HUES48 (cell line): ENCODE data around the gene TNFAIP8.
A peak's percentile ranks its signal among the peaks of the same experiment; 100 is the strongest.

Source experiments
- H3K27ac ChIP-seq: one replicate; pipeline ENCODE4 v1.7.0; 2013; ENCODE audit warnings: low read depth, low read length, inconsistent platforms
- H3K27me3 ChIP-seq: 2 replicates; pipeline ENCODE4 v1.6.1; 2013; ENCODE audit warnings: mild to moderate bottlenecking, low read length; ENCODE audit not compliant: control insufficient read depth, insufficient read depth
- H3K36me3 ChIP-seq: 2 replicates; pipeline ENCODE4 v1.6.1; 2013; ENCODE audit warnings: low read length; ENCODE audit not compliant: control insufficient read depth, insufficient read depth
- H3K4me1 ChIP-seq: 2 replicates; pipeline ENCODE4 v1.6.1; 2013; ENCODE audit warnings: mild to moderate bottlenecking, low read length; ENCODE audit not compliant: control insufficient read depth, insufficient read depth
- H3K4me3 ChIP-seq: 2 replicates; pipeline ENCODE4 v1.5.1; 2013; ENCODE audit warnings: mild to moderate bottlenecking, low read depth, low read length
- H3K9ac ChIP-seq: 2 replicates; pipeline ENCODE4 v1.6.1; 2013; ENCODE audit warnings: mild to moderate bottlenecking, low read depth, low read length, moderate library complexity
- H3K9me3 ChIP-seq: 2 replicates; pipeline ENCODE4 v1.6.1; 2013; ENCODE audit warnings: low read length; ENCODE audit not compliant: control insufficient read depth, insufficient read depth

The TNFAIP8 gene

GRCh38 chr5:119355685-119356611 lies at the start of gene TNFAIP8:
Gene TNFAIP8 (plus strand): TSS chr5:119356019. CDS start chr5:119356091, 72 bp downstream.
- Histone ChIP-seq H3K9me3 (no peaks in the 10 kb centered on the region), H3K27ac (peak within 1 kb of the TSS; percentile 51), H3K9ac (peak within 1 kb of the TSS; percentile 70), H3K4me1 (peaks cover 75% of the 10 kb centered on the region), H3K36me3 (no peaks in the 10 kb centered on the region), H3K27me3 (peaks cover 22% of the 10 kb centered on the region), H3K4me3 (peak within 1 kb of the TSS; percentile 75)

GRCh38 chr5:119307170-119307569 lies 48.6 kb upstream of the TNFAIP8 start:
- H3K4me3 ChIP-seq = no peak overlapping the region
- H3K4me1 ChIP-seq = no peaks in the 10 kb centered on the region
- H3K27ac ChIP-seq = no peak overlapping the region
- no peaks in the 10 kb centered on the region for H3K27me3 ChIP-seq
- no peaks in the 10 kb centered on the region for H3K9me3 ChIP-seq
- no peak overlapping the region for H3K9ac ChIP-seq
- no peaks in the 10 kb centered on the region for H3K36me3 ChIP-seq

GRCh38 chr5:119309326-119309725 lies 46.5 kb upstream of the TNFAIP8 start:
- H3K9ac ChIP-seq = no peak overlapping the region
- no peaks in the 10 kb centered on the region for H3K27me3 ChIP-seq
- H3K4me1 ChIP-seq = no peaks in the 10 kb centered on the region
- H3K4me3 ChIP-seq = no peak overlapping the region
- no peaks in the 10 kb centered on the region for H3K36me3 ChIP-seq
- no peak overlapping the region for H3K27ac ChIP-seq
- no peaks in the 10 kb centered on the region for H3K9me3 ChIP-seq

- H3K9ac ChIP-seq = no peak overlapping the region
- no peaks in the 10 kb centered on the region for H3K4me1 ChIP-seq
- no peaks in the 10 kb centered on the region for H3K27me3 ChIP-seq
- H3K4me3 ChIP-seq = no peak overlapping the region
- no peak overlapping the region for H3K27ac ChIP-seq
- no peaks in the 10 kb centered on the region for H3K9me3 ChIP-seq
- H3K36me3 ChIP-seq = no peaks in the 10 kb centered on the region
Observed at GRCh38 chr5:119311688-119312087, 44.1 kb upstream of the TNFAIP8 start.

- Histone ChIP-seq H3K9me3 (no peaks in the 10 kb centered on the region), H3K27me3 (no peaks in the 10 kb centered on the region), H3K4me1 (no peaks in the 10 kb centered on the region), H3K4me3 (no peak overlapping the region), H3K36me3 (no peaks in the 10 kb centered on the region), H3K27ac (no peak overlapping the region), H3K9ac (no peak overlapping the region)
Observed at GRCh38 chr5:119312403-119312802, 43.4 kb upstream of the TNFAIP8 start.

- Histone ChIP-seq H3K9ac (no peak overlapping the region), H3K4me1 (no peaks in the 10 kb centered on the region), H3K9me3 (no peaks in the 10 kb centered on the region), H3K27me3 (no peaks in the 10 kb centered on the region), H3K27ac (no peak overlapping the region), H3K4me3 (no peak overlapping the region), H3K36me3 (no peaks in the 10 kb centered on the region)
Observed at GRCh38 chr5:119313197-119313596, 42.6 kb upstream of the TNFAIP8 start.

- Histone ChIP-seq H3K27me3 (no peaks in the 10 kb centered on the region), H3K9me3 (no peaks in the 10 kb centered on the region), H3K27ac (no peak overlapping the region), H3K4me1 (no peaks in the 10 kb centered on the region), H3K36me3 (no peaks in the 10 kb centered on the region), H3K9ac (no peak overlapping the region), H3K4me3 (no peak overlapping the region)
Observed at GRCh38 chr5:119313658-119314605, 41.9 kb upstream of the TNFAIP8 start.

GRCh38 chr5:119315516-119315949 lies 40.3 kb upstream of the TNFAIP8 start:
- H3K4me1 ChIP-seq = no peaks in the 10 kb centered on the region
- no peak overlapping the region for H3K27ac ChIP-seq

GRCh38 chr5:119316086-119316485 lies 39.7 kb upstream of the TNFAIP8 start:
- Histone ChIP-seq H3K4me1 (no peaks in the 10 kb centered on the region), H3K9ac (no peak overlapping the region), H3K27me3 (no peaks in the 10 kb centered on the region), H3K36me3 (no peaks in the 10 kb centered on the region), H3K4me3 (no peak overlapping the region), H3K9me3 (no peaks in the 10 kb centered on the region), H3K27ac (no peak overlapping the region)

More at GRCh38 chr5:119315516-119315949, 40.3 kb upstream of the TNFAIP8 start:
- no peak overlapping the region for H3K4me3 ChIP-seq
- no peaks in the 10 kb centered on the region for H3K9me3 ChIP-seq
- no peaks in the 10 kb centered on the region for H3K36me3 ChIP-seq
- H3K9ac ChIP-seq = no peak overlapping the region
- H3K27me3 ChIP-seq = no peaks in the 10 kb centered on the region

- Histone ChIP-seq H3K9ac (no peak overlapping the region), H3K36me3 (no peaks in the 10 kb centered on the region), H3K9me3 (no peaks in the 10 kb centered on the region), H3K4me3 (no peak overlapping the region), H3K27me3 (no peaks in the 10 kb centered on the region), H3K27ac (no peak overlapping the region), H3K4me1 (no peaks in the 10 kb centered on the region)
Observed at GRCh38 chr5:119316906-119317305, 38.9 kb upstream of the TNFAIP8 start.
